HAP-1 (cell line): ENCODE measurements around the gene CCDC152.

Source experiments
- DNase-seq, 2 experiments: peaks; one replicate each; pipeline ENCODE4 v3.0.0-alpha.2; 2016 to 2020; ENCODE audit warnings: low spot score in 2 of 2
- H3K27me3 ChIP-seq: fragments of 250-450 bp; sonication (Bioruptor Pico); 2 replicates; pipeline ENCODE4 v1.5.1; 2020; ENCODE audit warnings: low read depth, mild to moderate bottlenecking, moderate library complexity
- H3K36me3 ChIP-seq: fragments of 250-450 bp; sonication (Bioruptor Pico); replicated peaks from 2 replicates; pipeline ENCODE4 v1.5.1; 2020; ENCODE audit warnings: mild to moderate bottlenecking
- H3K4me1 ChIP-seq: fragments of 250-450 bp; sonication (Bioruptor Pico); 2 replicates; pipeline ENCODE4 v1.5.1; 2020; ENCODE audit warnings: mild to moderate bottlenecking
- H3K4me3 ChIP-seq: fragments of 250-450 bp; sonication (Bioruptor Pico); 2 replicates; pipeline ENCODE4 v1.5.1; 2020; ENCODE audit warnings: mild to moderate bottlenecking, moderate library complexity
- H3K9me3 ChIP-seq: fragments of 250-450 bp; sonication (Bioruptor Pico); 2 replicates; pipeline ENCODE4 v1.5.1; 2020; ENCODE audit warnings: mild to moderate bottlenecking, moderate library complexity
- in situ Hi-C: fragments of 300-500 bp; cut with MboI; formaldehyde crosslinking; loops from 3 replicates; pipeline ENCODE4 v1.14.3; 2020; ENCODE audit warnings: low sequenced_read_pairs, inconsistent platforms, mixed read lengths

The CCDC152 gene

GRCh38 chr5:42791151-42791550 is 34.5 kb downstream of the CCDC152 start:
- H3K4me1 ChIP-seq, result no peaks in the 10 kb centered on the region
- 0 out of 2 replicates have a peak, but pooled peaks cover 2% of the 10 kb centered on the region for H3K27me3 ChIP-seq
- no peaks in the 10 kb centered on the region for H3K36me3 ChIP-seq
- in situ Hi-C loops, result no loop called here
- no peaks in the 10 kb centered on the region for H3K9me3 ChIP-seq
- no peak for DNase-seq
- no peak overlapping the region for H3K4me3 ChIP-seq

GRCh38 chr5:42798284-42799240 is 41.9 kb downstream of the CCDC152 start:
- in situ Hi-C loops, result no loop called here
- Histone ChIP-seq H3K9me3 (no peaks in the 10 kb centered on the region), H3K36me3 (no peaks in the 10 kb centered on the region), H3K4me3 (no peak overlapping the region), H3K27me3 (no peaks in the 10 kb centered on the region), H3K4me1 (no peaks in the 10 kb centered on the region)
- no peak for DNase-seq

- DNase-seq, result no peak
- no peaks in the 10 kb centered on the region for H3K4me1 ChIP-seq
- no peak overlapping the region for H3K4me3 ChIP-seq
- H3K9me3 ChIP-seq, result no peaks in the 10 kb centered on the region
- H3K36me3 ChIP-seq, result no peaks in the 10 kb centered on the region
- no peaks in the 10 kb centered on the region for H3K27me3 ChIP-seq
- in situ Hi-C loops, result no loop called here
Observed at GRCh38 chr5:42799241-42799608, 42.6 kb downstream of the CCDC152 start.

GRCh38 chr5:42799668-42800114 is 43.1 kb downstream of the CCDC152 start:
- no peaks in the 10 kb centered on the region for H3K9me3 ChIP-seq
- DNase-seq, result no peak
- H3K4me3 ChIP-seq, result no peak overlapping the region
- no peaks in the 10 kb centered on the region for H3K4me1 ChIP-seq
- H3K36me3 ChIP-seq, result no peaks in the 10 kb centered on the region
- H3K27me3 ChIP-seq, result no peaks in the 10 kb centered on the region
- in situ Hi-C loops, result no loop called here

- in situ Hi-C loops, result no loop called here
- Histone ChIP-seq H3K4me3 (no peak overlapping the region), H3K9me3 (no peaks in the 10 kb centered on the region), H3K27me3 (no peaks in the 10 kb centered on the region), H3K36me3 (no peaks in the 10 kb centered on the region), H3K4me1 (no peaks in the 10 kb centered on the region)
- no peak for DNase-seq
Observed at GRCh38 chr5:42800748-42801330, 44.2 kb downstream of the CCDC152 start.

- Histone ChIP-seq H3K4me1 (no peaks in the 10 kb centered on the region), H3K4me3 (no peak overlapping the region), H3K36me3 (no peaks in the 10 kb centered on the region), H3K9me3 (no peaks in the 10 kb centered on the region), H3K27me3 (no peaks in the 10 kb centered on the region)
- in situ Hi-C loops, result no loop called here
- no peak for DNase-seq
Observed at GRCh38 chr5:42801516-42802166, 45.0 kb downstream of the CCDC152 start.

- no peaks in the 10 kb centered on the region for H3K36me3 ChIP-seq
- H3K27me3 ChIP-seq, result no peaks in the 10 kb centered on the region
- H3K4me1 ChIP-seq, result no peaks in the 10 kb centered on the region
- in situ Hi-C loops, result no loop called here
- no peak overlapping the region for H3K4me3 ChIP-seq
- no peaks in the 10 kb centered on the region for H3K9me3 ChIP-seq
- no peak for DNase-seq
Observed at GRCh38 chr5:42804717-42805339, 48.2 kb downstream of the CCDC152 start.

GRCh38 chr5:42806004-42806700 is 49.5 kb downstream of the CCDC152 start:
- no peak for DNase-seq
- H3K36me3 ChIP-seq, result no peaks in the 10 kb centered on the region
- H3K27me3 ChIP-seq, result no peaks in the 10 kb centered on the region
- in situ Hi-C loops, result no loop called here
- H3K4me3 ChIP-seq, result no peak overlapping the region
- H3K9me3 ChIP-seq, result no peaks in the 10 kb centered on the region
- no peaks in the 10 kb centered on the region for H3K4me1 ChIP-seq

- DNase-seq, result no peak
- Histone ChIP-seq H3K4me1 (no peaks in the 10 kb centered on the region), H3K9me3 (no peaks in the 10 kb centered on the region), H3K4me3 (no peak overlapping the region), H3K27me3 (no peaks in the 10 kb centered on the region), H3K36me3 (no peaks in the 10 kb centered on the region)
- in situ Hi-C loops, result no loop called here
Observed at GRCh38 chr5:42806701-42807262, 50.2 kb downstream of the CCDC152 start.

GRCh38 chr5:42807722-42808447 is 51.3 kb downstream of the CCDC152 start:
- Histone ChIP-seq H3K36me3 (no peaks in the 10 kb centered on the region), H3K4me3 (no peak overlapping the region), H3K27me3 (no peaks in the 10 kb centered on the region), H3K9me3 (no peaks in the 10 kb centered on the region), H3K4me1 (no peaks in the 10 kb centered on the region)
- in situ Hi-C loops, result no loop called here
- DNase-seq, result no peak

- no peak for DNase-seq
- Histone ChIP-seq H3K4me1 (no peaks in the 10 kb centered on the region), H3K9me3 (no peaks in the 10 kb centered on the region), H3K4me3 (no peak overlapping the region), H3K36me3 (no peaks in the 10 kb centered on the region), H3K27me3 (no peaks in the 10 kb centered on the region)
- in situ Hi-C loops, result no loop called here
Observed at GRCh38 chr5:42808888-42809611, 52.4 kb downstream of the CCDC152 start.
